Measurements from ENCODE around the gene ZFC3H1. TPM values are rescaled to one million over a fixed set of nuclear protein-coding genes. Genes with fewer than 3 reads are reported as not detected.

Gene ZFC3H1
- total and polyA plus RNA-seq, 2 of the 8 experiments (the other 6 are each of a cell fraction or from before 2014, with no cell fraction given), result 20.0 to 32.4 TPM

DNA sequence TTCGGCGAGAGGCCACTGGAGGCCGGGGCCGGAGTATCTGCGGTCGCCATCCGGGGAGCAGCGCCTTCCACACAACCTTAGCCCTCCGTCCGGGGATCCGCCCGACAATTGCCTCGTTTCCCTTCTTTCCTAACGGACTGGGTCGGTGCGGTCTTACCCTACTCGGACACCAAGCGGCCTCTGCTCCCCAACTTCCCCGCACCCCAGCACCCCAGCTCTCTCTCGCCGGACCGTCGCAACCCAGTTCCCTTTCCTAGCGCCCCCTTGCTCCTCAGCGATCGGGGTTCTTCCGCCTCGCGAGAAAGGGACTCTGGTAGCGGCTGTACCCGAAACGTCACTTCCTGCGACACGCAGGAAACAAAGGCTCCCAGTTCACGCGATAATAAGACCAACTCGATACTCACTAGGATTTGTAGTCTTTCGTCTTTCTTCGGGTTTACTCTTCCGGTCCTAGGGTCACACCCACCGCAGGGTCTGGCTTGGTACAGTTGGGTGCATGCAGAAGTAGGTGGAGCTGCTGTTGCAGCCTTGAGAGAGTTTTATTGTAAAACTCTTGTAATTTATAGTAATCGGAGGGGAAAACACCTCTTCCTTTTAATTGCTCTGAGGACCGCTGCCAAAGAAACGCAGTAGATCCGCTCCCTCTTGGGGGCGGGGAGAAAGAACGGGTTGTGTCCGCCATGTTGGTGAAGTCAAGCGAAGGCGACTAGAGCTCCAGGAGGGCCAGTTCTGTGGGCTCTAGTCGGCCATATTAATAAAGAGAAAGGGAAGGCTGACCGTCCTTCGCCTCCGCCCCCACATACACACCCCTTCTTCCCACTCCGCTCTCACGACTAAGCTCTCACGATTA, at the start of gene ZFC3H1, which contains the start of gene THAP2 (continued):
- TF ChIP-seq NRF1 (IDR thresholded peaks at IDR 0.05; ENCODE audit: low read depth, low read length) (no peak), GTF2F1 (IDR thresholded peaks at IDR 0.05; ENCODE audit: borderline replicate concordance, low read depth, low read length) (no peak), SP2 (IDR thresholded peaks at IDR 0.05; ENCODE audit: low read length) (no peak), PHF8 (conservative IDR thresholded peaks at IDR 0.05; ENCODE audit: low read depth, low read length) (peak; percentile 76), MAFK (IDR thresholded peaks at IDR 0.05; ENCODE audit: low read depth, low read length) (no peak), JUN (IDR thresholded peaks at IDR 0.05; ENCODE audit: low read depth, low read length) (no peak), TAF1 (IDR thresholded peaks at IDR 0.05; ENCODE audit: low read depth, low read length) (peak; percentile 75), RFX5 (IDR thresholded peaks at IDR 0.05; ENCODE audit: borderline replicate concordance, low read depth, low read length) (no peak), SUZ12 (IDR thresholded peaks at IDR 0.05; ENCODE audit: low read length) (no peak), POLR2A (IDR thresholded peaks at IDR 0.05; ENCODE audit: control extremely low read depth in 1 of 2, low read depth in 2 of 2, low read length in 2 of 2) (peak; percentile 3 to 83), GABPA (IDR thresholded peaks at IDR 0.05; ENCODE audit: borderline replicate concordance, insufficient read depth, low read length) (peak; percentile 76; the same call in 1 of the 2 replicates), HDAC2 (IDR thresholded peaks at IDR 0.05; ENCODE audit: borderline replicate concordance in 1 of 2, low read depth in 2 of 2, low read length in 2 of 2) (no peak), SRF (IDR thresholded peaks at IDR 0.05; ENCODE audit: low read depth, low read length) (no peak), EP300 (IDR thresholded peaks at IDR 0.05; ENCODE audit: borderline replicate concordance in 1 of 2, low read depth in 2 of 2, low read length in 2 of 2) (peak in 1 of 2 experiments; percentile 13; a peak in 1 of 3 replicates), TAF7 (optimal IDR thresholded peaks at IDR 0.05; ENCODE audit: borderline replicate concordance, low read depth, low read length) (peak; percentile 59), BACH1 (IDR thresholded peaks at IDR 0.05; ENCODE audit: low read length) (no peak; the same call in 1 of the 2 replicates), NANOG (IDR thresholded peaks at IDR 0.05; ENCODE audit: insufficient read depth, low read depth, low read length, poor library complexity, severe bottlenecking) (no peak), CTBP2 (IDR thresholded peaks at IDR 0.05; ENCODE audit: borderline replicate concordance, insufficient read depth, insufficient read length, low read length) (no peak), BCL11A (IDR thresholded peaks at IDR 0.05; ENCODE audit: low read depth in 2 of 2, low read length in 2 of 2) (no peak), TBP (IDR thresholded peaks at IDR 0.05; ENCODE audit: low read depth, low read length) (peak; percentile 88), KDM5A (IDR thresholded peaks at IDR 0.05; ENCODE audit: low read length) (no peak; the same call in 1 of the 2 replicates)
- TF ChIP-seq, protein P1, sequence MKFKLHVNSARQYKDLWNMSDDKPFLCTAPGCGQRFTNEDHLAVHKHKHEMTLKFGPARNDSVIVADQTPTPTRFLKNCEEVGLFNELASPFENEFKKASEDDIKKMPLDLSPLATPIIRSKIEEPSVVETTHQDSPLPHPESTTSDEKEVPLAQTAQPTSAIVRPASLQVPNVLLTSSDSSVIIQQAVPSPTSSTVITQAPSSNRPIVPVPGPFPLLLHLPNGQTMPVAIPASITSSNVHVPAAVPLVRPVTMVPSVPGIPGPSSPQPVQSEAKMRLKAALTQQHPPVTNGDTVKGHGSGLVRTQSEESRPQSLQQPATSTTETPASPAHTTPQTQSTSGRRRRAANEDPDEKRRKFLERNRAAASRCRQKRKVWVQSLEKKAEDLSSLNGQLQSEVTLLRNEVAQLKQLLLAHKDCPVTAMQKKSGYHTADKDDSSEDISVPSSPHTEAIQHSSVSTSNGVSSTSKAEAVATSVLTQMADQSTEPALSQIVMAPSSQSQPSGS (IDR thresholded peaks at IDR 0.05; ENCODE audit: low read length), result peak; percentile 74; the same call in 1 of the 2 replicates

All from H1 (cell line).